Activated naive CD8-positive, alpha-beta T cell (primary cell): Measurements from ENCODE around the gene DNM3.
A peak's percentile ranks its signal among the peaks of the same experiment; 100 is the strongest.

Source experiments
- H3K27ac Mint-ChIP-seq: one replicate; pipeline ENCODE4 v1.8.0; 2021; ENCODE audit warnings: mixed read lengths
- H3K27me3 Mint-ChIP-seq: one replicate; pipeline ENCODE4 v1.8.0; 2021; ENCODE audit warnings: mixed read lengths
- H3K36me3 Mint-ChIP-seq: one replicate; pipeline ENCODE4 v1.8.0; 2021; ENCODE audit warnings: mixed read lengths
- H3K4me1 Mint-ChIP-seq: one replicate; pipeline ENCODE4 v1.8.0; 2021; ENCODE audit warnings: low read depth, mixed read lengths
- H3K4me3 Mint-ChIP-seq: one replicate; pipeline ENCODE4 v1.8.0; 2021; ENCODE audit warnings: mild to moderate bottlenecking, mixed read lengths
- H3K9me3 Mint-ChIP-seq: one replicate; pipeline ENCODE4 v1.8.0; 2021; ENCODE audit warnings: low read depth, mixed read lengths

The DNM3 gene

GRCh38 chr1:172394141-172394751, 552.9 kb downstream of the DNM3 start:
- Mint-ChIP-seq H3K9me3 (no peaks in the 10 kb centered on the region), H3K4me3 (peak overlapping the region; percentile 58), H3K4me1 (peaks cover 75% of the 10 kb centered on the region), H3K36me3 (peaks cover 6% of the 10 kb centered on the region), H3K27me3 (no peaks in the 10 kb centered on the region), H3K27ac (peak overlapping the region; percentile 83)

DNA sequence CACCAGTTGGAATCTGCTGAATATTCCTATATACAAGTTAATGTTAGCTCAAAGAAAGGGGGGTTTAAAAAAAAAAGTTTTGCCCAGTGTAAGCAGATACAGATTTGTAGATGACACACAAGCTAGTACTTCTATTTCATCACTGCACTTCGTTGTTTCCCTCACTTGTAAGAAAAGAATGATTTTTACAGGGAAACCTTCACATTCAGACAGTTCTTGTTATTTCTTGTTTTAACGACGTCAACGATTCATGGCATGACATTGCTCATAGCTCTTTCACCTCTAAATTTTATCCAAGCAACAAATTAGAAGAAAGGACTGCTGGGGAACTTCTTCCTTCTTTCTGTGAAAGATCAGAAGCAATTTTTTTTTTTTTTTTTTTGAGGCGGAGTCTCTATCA, 553.5 kb downstream of the DNM3 start:
- Mint-ChIP-seq H3K4me1 (peaks cover 80% of the 10 kb centered on the region), H3K4me3 (peak overlapping the region; percentile 58), H3K36me3 (peaks cover 4% of the 10 kb centered on the region), H3K27ac (peak overlapping the region; percentile 83), H3K9me3 (no peaks in the 10 kb centered on the region), H3K27me3 (no peaks in the 10 kb centered on the region)

DNA sequence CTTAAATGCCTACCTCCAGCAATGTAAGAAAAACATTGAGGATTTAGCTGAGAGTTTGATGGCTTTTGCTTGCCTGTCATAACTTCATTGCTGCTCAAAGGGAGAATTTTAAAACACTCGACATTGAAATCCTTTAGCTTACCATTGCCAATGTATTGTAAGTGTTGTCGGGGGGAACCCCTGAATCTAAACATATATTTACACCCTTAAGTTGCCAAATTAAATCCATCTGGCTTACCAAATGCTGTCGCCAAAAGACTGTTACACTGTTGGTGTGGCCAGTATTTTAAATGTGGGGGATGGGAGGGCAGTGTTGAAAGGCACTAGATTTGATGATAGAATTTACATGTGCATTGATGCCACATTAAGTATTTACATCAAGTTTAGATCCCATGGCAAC, 554.3 kb downstream of the DNM3 start:
- H3K4me3 Mint-ChIP-seq, result no peak overlapping the region
- peaks cover 4% of the 10 kb centered on the region for H3K36me3 Mint-ChIP-seq
- peak overlapping the region; percentile 83 for H3K27ac Mint-ChIP-seq
- H3K27me3 Mint-ChIP-seq, result no peaks in the 10 kb centered on the region
- H3K4me1 Mint-ChIP-seq, result peaks cover 85% of the 10 kb centered on the region
- H3K9me3 Mint-ChIP-seq, result no peaks in the 10 kb centered on the region

- Mint-ChIP-seq H3K4me3 (no peak overlapping the region), H3K36me3 (peaks cover 4% of the 10 kb centered on the region), H3K27ac (peak overlapping the region; percentile 7), H3K4me1 (peaks cover 86% of the 10 kb centered on the region), H3K9me3 (no peaks in the 10 kb centered on the region), H3K27me3 (no peaks in the 10 kb centered on the region)
Observed at GRCh38 chr1:172397221-172397620, 555.9 kb downstream of the DNM3 start.

DNA sequence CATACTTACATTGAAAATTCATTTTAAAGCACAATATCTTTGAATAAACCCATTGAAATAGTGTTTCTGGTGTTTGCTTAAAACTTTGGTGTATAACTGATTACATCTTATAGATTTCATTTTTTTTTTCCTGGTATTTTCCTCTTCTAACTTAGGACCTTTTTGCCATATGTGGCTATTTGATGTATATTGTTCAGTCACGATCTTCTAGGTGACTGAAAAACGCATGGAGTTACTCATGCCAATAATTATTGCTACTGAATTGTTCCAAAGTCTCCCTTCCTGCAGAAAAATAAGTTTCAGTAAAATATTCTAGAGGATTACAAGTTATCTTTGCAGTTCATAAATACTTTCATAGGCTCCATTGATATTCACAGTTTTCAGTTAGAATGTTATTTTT, 556.3 kb downstream of the DNM3 start:
- Mint-ChIP-seq H3K27ac (no peak overlapping the region), H3K4me3 (no peak overlapping the region), H3K36me3 (peaks cover 4% of the 10 kb centered on the region), H3K27me3 (no peaks in the 10 kb centered on the region), H3K4me1 (peaks cover 84% of the 10 kb centered on the region), H3K9me3 (no peaks in the 10 kb centered on the region)

DNA sequence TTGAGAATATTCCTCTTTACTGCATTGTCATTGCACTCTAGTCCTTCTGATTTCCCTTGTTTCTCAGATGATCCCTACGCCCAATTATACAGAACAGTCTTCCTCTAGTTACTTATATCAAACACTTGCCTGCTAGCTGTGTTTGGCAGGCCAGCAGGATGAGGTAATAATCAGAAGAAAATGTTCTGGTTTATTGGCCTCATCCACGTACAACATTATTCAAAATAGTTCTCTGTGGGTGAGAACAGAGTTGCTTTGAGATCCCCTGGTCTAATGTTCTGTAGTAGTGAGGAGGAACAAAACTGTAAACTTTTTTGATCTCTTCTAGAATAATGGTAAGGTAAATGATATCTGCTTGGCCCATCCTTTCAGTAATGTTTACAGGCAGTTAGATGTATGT, 556.9 kb downstream of the DNM3 start:
- H3K4me1 Mint-ChIP-seq, result peaks cover 79% of the 10 kb centered on the region
- H3K9me3 Mint-ChIP-seq, result no peaks in the 10 kb centered on the region
- H3K27me3 Mint-ChIP-seq, result no peaks in the 10 kb centered on the region
- H3K4me3 Mint-ChIP-seq, result no peak overlapping the region
- H3K36me3 Mint-ChIP-seq, result peaks cover 1% of the 10 kb centered on the region
- H3K27ac Mint-ChIP-seq, result peak overlapping the region; percentile 36

DNA sequence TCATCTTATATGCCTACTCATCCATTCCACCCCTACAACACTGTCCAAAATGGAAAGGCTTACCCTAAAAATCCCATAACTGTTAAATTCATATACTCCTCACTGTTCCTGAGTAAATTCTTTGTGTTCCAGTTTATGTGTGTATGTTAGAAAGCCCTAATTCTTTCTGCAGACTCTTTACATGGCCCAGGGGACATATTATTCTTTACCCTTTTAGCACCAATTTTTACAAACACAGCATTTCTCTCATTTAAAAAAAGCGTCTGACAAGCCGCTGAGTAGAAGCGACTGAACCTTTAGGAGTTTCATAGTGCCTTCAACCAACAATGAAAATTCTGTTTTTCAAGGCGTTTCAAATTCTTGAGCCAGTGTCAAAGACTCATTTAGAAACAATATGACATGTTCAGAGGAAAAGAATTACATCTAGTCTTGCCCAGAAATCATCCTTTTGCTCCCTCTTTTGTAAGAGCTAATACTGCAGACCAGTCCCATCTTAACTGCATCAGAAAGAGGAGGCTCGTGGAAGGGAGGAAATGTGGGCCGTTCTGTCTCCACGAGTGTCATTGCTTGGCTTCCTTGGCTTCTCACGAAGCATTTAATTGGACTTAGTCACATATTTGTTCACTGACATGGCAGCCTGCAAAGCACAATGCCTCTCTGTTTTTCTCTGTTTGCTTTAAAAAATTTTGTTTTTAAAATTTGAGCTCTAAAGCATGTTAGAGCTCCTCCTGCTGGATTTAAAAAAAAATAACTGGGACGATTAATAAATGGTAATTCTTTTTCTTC, 557.9 kb downstream of the DNM3 start:
- peak overlapping the region; percentile 76 for H3K27ac Mint-ChIP-seq
- H3K4me1 Mint-ChIP-seq, result peaks cover 75% of the 10 kb centered on the region
- no peaks in the 10 kb centered on the region for H3K9me3 Mint-ChIP-seq
- peak overlapping the region; percentile 32 for H3K4me3 Mint-ChIP-seq
- H3K27me3 Mint-ChIP-seq, result no peaks in the 10 kb centered on the region
- no peaks in the 10 kb centered on the region for H3K36me3 Mint-ChIP-seq

GRCh38 chr1:172399756-172400721, 558.7 kb downstream of the DNM3 start:
- Mint-ChIP-seq H3K4me3 (peak overlapping the region; percentile 20), H3K27me3 (no peaks in the 10 kb centered on the region), H3K4me1 (peaks cover 66% of the 10 kb centered on the region), H3K27ac (peak overlapping the region; percentile 76), H3K9me3 (no peaks in the 10 kb centered on the region), H3K36me3 (no peaks in the 10 kb centered on the region)

GRCh38 chr1:172400722-172401105, 559.4 kb downstream of the DNM3 start:
- Mint-ChIP-seq H3K27ac (peak overlapping the region; percentile 76), H3K27me3 (no peaks in the 10 kb centered on the region), H3K4me1 (peaks cover 59% of the 10 kb centered on the region), H3K9me3 (no peaks in the 10 kb centered on the region), H3K4me3 (no peak overlapping the region), H3K36me3 (no peaks in the 10 kb centered on the region)

DNA sequence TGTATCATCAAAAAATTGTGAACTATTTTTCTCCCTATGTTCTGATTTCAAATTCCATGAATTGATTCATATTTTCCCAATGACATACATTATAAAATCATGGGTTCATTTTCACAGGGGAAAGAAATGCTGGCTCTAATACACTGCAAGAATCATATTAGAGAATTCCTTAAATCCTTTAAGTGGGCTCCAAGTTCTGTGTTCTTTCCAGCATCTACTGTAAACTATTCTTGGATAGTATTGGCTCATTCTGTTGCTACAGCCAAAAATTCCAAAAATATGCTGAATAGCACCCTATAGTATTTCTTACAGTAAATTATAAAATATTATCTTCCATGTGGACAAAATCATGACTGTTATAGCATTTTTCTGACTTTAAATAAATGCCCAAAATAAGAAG, 560.2 kb downstream of the DNM3 start:
- no peaks in the 10 kb centered on the region for H3K36me3 Mint-ChIP-seq
- H3K27ac Mint-ChIP-seq, result no peak overlapping the region
- H3K4me3 Mint-ChIP-seq, result no peak overlapping the region
- peaks cover 55% of the 10 kb centered on the region for H3K4me1 Mint-ChIP-seq
- no peaks in the 10 kb centered on the region for H3K27me3 Mint-ChIP-seq
- no peaks in the 10 kb centered on the region for H3K9me3 Mint-ChIP-seq

- H3K27me3 Mint-ChIP-seq, result no peaks in the 10 kb centered on the region
- no peak overlapping the region for H3K4me3 Mint-ChIP-seq
- no peak overlapping the region for H3K27ac Mint-ChIP-seq
- no peaks in the 10 kb centered on the region for H3K36me3 Mint-ChIP-seq
- no peaks in the 10 kb centered on the region for H3K9me3 Mint-ChIP-seq
- peaks cover 54% of the 10 kb centered on the region for H3K4me1 Mint-ChIP-seq
Observed at GRCh38 chr1:172401892-172402291, 560.6 kb downstream of the DNM3 start.

- H3K4me3 Mint-ChIP-seq, result no peak overlapping the region
- peaks cover 43% of the 10 kb centered on the region for H3K4me1 Mint-ChIP-seq
- H3K27ac Mint-ChIP-seq, result no peak overlapping the region
- no peaks in the 10 kb centered on the region for H3K36me3 Mint-ChIP-seq
- no peaks in the 10 kb centered on the region for H3K27me3 Mint-ChIP-seq
- H3K9me3 Mint-ChIP-seq, result no peaks in the 10 kb centered on the region
Observed at GRCh38 chr1:172402878-172403569, 561.7 kb downstream of the DNM3 start.

GRCh38 chr1:172404121-172404520, 562.8 kb downstream of the DNM3 start:
- Mint-ChIP-seq H3K9me3 (no peaks in the 10 kb centered on the region), H3K27me3 (no peaks in the 10 kb centered on the region), H3K27ac (no peak overlapping the region), H3K36me3 (no peaks in the 10 kb centered on the region), H3K4me3 (no peak overlapping the region), H3K4me1 (peaks cover 32% of the 10 kb centered on the region)

DNA sequence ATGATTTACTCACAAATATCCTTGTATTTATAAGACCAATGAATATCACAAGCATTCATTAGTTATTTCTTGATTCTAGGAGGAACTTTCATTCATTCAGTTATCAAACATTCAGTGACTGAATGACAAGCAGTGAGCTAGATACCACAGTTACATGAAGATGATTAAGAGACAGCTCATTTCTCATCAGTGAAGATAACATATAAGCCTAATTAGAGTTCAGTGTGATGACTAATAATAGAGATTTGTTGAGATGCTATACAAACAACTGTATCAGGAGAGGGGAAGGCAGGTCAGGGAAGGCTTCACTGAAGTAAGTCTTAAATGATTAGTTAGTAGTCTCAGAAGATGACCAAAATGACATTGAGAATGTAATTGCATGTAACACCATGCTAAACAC, 564.6 kb downstream of the DNM3 start:
- Mint-ChIP-seq H3K4me1 (peaks cover 14% of the 10 kb centered on the region), H3K27ac (no peak overlapping the region), H3K4me3 (no peak overlapping the region), H3K36me3 (no peaks in the 10 kb centered on the region), H3K9me3 (no peaks in the 10 kb centered on the region), H3K27me3 (no peaks in the 10 kb centered on the region)
